ENCODE results near the gene EDN2.

DNA sequence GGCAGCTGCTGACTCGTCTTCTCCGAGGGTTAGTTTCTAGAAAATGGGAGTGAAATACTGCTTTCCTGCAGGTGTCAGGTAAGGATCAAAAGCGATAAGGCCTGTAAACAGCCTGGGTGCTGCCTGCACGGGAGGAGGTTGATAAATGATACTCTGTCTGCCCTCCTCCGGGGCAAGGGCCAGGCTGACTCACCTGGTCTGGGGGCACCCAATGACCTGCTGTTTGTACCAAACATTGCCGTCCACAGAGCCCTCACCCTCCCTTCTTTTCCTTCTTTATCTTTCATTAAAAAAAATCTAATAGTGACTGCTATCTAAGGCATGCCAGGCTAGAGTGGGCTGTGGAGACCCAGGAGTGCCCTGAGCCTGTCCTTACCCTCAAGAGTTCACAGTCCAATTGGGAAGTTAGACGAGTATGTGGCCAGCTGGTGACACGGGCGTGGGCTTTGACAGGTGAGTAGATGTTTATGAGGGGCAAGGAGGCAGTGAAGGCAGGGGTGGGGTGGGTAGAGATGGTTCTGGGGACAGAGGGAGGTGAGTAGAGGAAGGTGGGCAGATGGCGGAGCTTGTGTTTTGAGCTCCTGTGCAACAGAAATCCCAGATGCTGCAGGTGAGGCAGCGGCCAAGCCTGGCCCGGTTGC lies 16.2 kb downstream of the EDN2 start:
- TF ChIP-seq, protein P1, sequence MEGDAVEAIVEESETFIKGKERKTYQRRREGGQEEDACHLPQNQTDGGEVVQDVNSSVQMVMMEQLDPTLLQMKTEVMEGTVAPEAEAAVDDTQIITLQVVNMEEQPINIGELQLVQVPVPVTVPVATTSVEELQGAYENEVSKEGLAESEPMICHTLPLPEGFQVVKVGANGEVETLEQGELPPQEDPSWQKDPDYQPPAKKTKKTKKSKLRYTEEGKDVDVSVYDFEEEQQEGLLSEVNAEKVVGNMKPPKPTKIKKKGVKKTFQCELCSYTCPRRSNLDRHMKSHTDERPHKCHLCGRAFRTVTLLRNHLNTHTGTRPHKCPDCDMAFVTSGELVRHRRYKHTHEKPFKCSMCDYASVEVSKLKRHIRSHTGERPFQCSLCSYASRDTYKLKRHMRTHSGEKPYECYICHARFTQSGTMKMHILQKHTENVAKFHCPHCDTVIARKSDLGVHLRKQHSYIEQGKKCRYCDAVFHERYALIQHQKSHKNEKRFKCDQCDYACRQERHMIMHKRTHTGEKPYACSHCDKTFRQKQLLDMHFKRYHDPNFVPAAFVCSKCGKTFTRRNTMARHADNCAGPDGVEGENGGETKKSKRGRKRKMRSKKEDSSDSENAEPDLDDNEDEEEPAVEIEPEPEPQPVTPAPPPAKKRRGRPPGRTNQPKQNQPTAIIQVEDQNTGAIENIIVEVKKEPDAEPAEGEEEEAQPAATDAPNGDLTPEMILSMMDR (IDR thresholded peaks at IDR 0.05), result no peak
- TF ChIP-seq EZH2 (IDR thresholded peaks at IDR 0.05; ENCODE audit: borderline replicate concordance, insufficient read depth, low read depth, low read length, poor library complexity, severe bottlenecking), result no peak

Measured in B cell (primary cell).